GM12878 (cell line): ENCODE results near the gene WDR38. TPM values are rescaled to one million over a fixed set of nuclear protein-coding genes. Genes with fewer than 3 reads are reported as not detected.

Source experiments
- ATAC-seq: fragments of 200-7000 bp; cut with Tn5 transposase; 3 replicates; pipeline ENCODE4 v1.9.1; 2020; ENCODE audit warnings: mild to moderate bottlenecking, moderate library complexity
- BruUV-seq: library from RNA; stranded (reverse); fragments of 400-500 nt; replicated peaks from 2 replicates; lab custom pipeline; 2021; lab: Mats Ljungman, UMichigan
- CTCF ChIA-PET: fragments of 300-600 bp; sonication (Branson Sonifier 250); formaldehyde crosslinking; extraction: SDS; loops from one replicate; lab custom pipeline; 2021; ENCODE audit warnings: inconsistent platforms; lab: Yijun Ruan, JAX
- POLR2A ChIA-PET: fragments of 350-600 bp; formaldehyde crosslinking; extraction: SDS; loops from one replicate; lab custom pipeline; 2021; ENCODE audit warnings: inconsistent platforms; lab: Charles Lee
- RAD21 ChIA-PET: fragments of 300-600 bp; sonication (Branson Sonifier 250); formaldehyde crosslinking; loops from one replicate; lab custom pipeline; 2023; ENCODE audit warnings: antibody characterized with exemption; ENCODE audit not compliant: unreplicated experiment; lab: Charles Lee
- SMC1A ChIA-PET: fragments of 300-600 bp; sonication (Branson Sonifier 250); formaldehyde crosslinking; loops from one replicate; lab custom pipeline; 2023; ENCODE audit not compliant: unreplicated experiment, uncharacterized antibody; lab: Charles Lee
- DNase-seq: peaks from one replicate; pipeline ENCODE4 v3.0.0-alpha.2; 2011; ENCODE audit warnings: low read depth, low spot score
- FAIRE-seq: peaks from 3 replicates; lab custom pipeline; 2011; peaks lifted over from hg19 to GRCh38; lab: Jason Lieb, UNC
- H2AFZ ChIP-seq: 2 replicates; pipeline ENCODE4 v1.6.0; 2011; ENCODE audit warnings: low read depth, low read length, control low read depth; ENCODE audit not compliant: control insufficient read depth
- H3K27ac ChIP-seq: 2 replicates; pipeline ENCODE4 v1.5.1; 2011; ENCODE audit warnings: control low read depth; ENCODE audit not compliant: control insufficient read depth, insufficient read depth
- H3K27me3 ChIP-seq, 2 experiments: replicated peaks in 1 of 2; 2 replicates each; pipeline versions ENCODE4 v1.6.0 to v1.6.1; 2011; ENCODE audit warnings: low read length in 1 of 2; ENCODE audit not compliant: control insufficient read depth in 2 of 2, insufficient read depth in 2 of 2
- H3K36me3 ChIP-seq, 2 experiments: 2 replicates each; pipeline ENCODE4 v1.5.1; 2011; ENCODE audit warnings: low read length in 1 of 2; ENCODE audit not compliant: control insufficient read depth in 2 of 2, insufficient read depth in 2 of 2
- H3K4me1 ChIP-seq: 2 replicates; pipeline ENCODE4 v1.6.1; 2011; ENCODE audit warnings: mild to moderate bottlenecking, low read length, moderate library complexity, mixed read lengths; ENCODE audit not compliant: control insufficient read depth, insufficient read depth
- H3K4me2 ChIP-seq: 2 replicates; pipeline ENCODE4 v1.6.0; 2011; ENCODE audit warnings: control low read depth; ENCODE audit not compliant: control insufficient read depth, insufficient read depth
- H3K4me3 ChIP-seq: fragments of 200-600 bp; sonication (generic); 2 replicates; pipeline ENCODE4 v1.5.1; 2016
- H3K79me2 ChIP-seq: 2 replicates; pipeline ENCODE4 v1.6.0; 2011; ENCODE audit warnings: low read length; ENCODE audit not compliant: control insufficient read depth, insufficient read depth
- H3K9ac ChIP-seq: 2 replicates; pipeline ENCODE4 v1.8.0; 2011; ENCODE audit warnings: low read length, control low read depth, mixed read lengths; ENCODE audit not compliant: control insufficient read depth, insufficient read depth
- H3K9me3 ChIP-seq: replicated peaks from 3 replicates; pipeline ENCODE4 v1.5.1; 2011; ENCODE audit warnings: mild to moderate bottlenecking, low read length; ENCODE audit not compliant: control insufficient read depth, insufficient read depth
- H4K20me1 ChIP-seq: 2 replicates; pipeline ENCODE4 v1.6.0; 2011; ENCODE audit not compliant: control insufficient read depth, insufficient read depth
- ATF7 ChIP-seq: fragments of 450-650 bp; IDR thresholded peaks from 2 replicates; pipeline ENCODE4 v1.6.1; 2016; ENCODE audit warnings: low read depth, mild to moderate bottlenecking
- BACH1 ChIP-seq: fragments of 450-650 bp; IDR thresholded peaks from 2 replicates; pipeline ENCODE4 v1.6.1; 2017; ENCODE audit warnings: mild to moderate bottlenecking, borderline replicate concordance
- BRCA1 ChIP-seq: IDR thresholded peaks from 2 replicates; pipeline ENCODE4 v1.6.1; 2011; ENCODE audit warnings: low read depth, low read length, improper control_type of control experiment
- CBFB ChIP-seq: IDR thresholded peaks from 2 replicates; pipeline ENCODE4 v1.6.1; 2016; ENCODE audit warnings: antibody characterized with exemption, low read depth
- SPI1 ChIP-seq: IDR thresholded peaks from 2 replicates; pipeline ENCODE4 v1.6.1; 2011; ENCODE audit warnings: low read depth, mild to moderate bottlenecking, low read length, moderate library complexity, borderline replicate concordance; ENCODE audit not compliant: insufficient read depth
- YBX1 ChIP-seq: fragments of 450-650 bp; IDR thresholded peaks from 2 replicates; pipeline ENCODE4 v1.6.1; 2016; ENCODE audit warnings: antibody characterized with exemption
- WGBS: methylation state at CpG from one replicate; pipeline ENCODE4 v1.1.6; 2016; ENCODE audit warnings: low lambda C conversion rate; ENCODE audit not compliant: insufficient replicate concordance, insufficient coverage; ENCODE audit errors: missing lambda C conversion rate; 5-methylcytosine and 5-hydroxymethylcytosine counted together
- in situ Hi-C: fragments of 300-500 bp; cut with MboI; formaldehyde crosslinking; loops from 9 replicates; pipeline ENCODE4 v1.14.3; 2018; ENCODE audit warnings: mixed read lengths
- intact Hi-C: fragments of 100-400 bp; cut with micrococcal nuclease; formaldehyde crosslinking; loops from one replicate; pipeline ENCODE4 v1.14.2; 2022; ENCODE audit not compliant: unreplicated experiment
- polyA plus RNA-seq, 11 experiments: library from polyadenylated mRNA; depleted of rRNA in 4 of 11; unstranded in 6 of 11; stranded (reverse) in 5 of 11; fragments of >200 nt; fragmentation: Nextera tagmentation in 4 of 11; fragmentation: Illumina TruSeq in 1 of 11; extraction: Ambion mirVana in 4 of 11; extraction: Trizol in 1 of 11; gene quantifications; 1 replicate in 1 of 11; 2 replicates in 10 of 11; pipeline versions ENCODE4 v1.2.1 to v1.2.3, GENCODE V29; 2011 to 2016; ENCODE audit warnings: inconsistent platforms in 2 of 11, missing spikeins in 2 of 11, low read depth in 1 of 11
- total RNA-seq, 4 experiments: library from RNA; depleted of rRNA in 3 of 4; stranded (reverse); fragments of >200 nt in 3 of 4; fragmentation: Illumina TruSeq in 1 of 4; extraction: Trizol in 1 of 4; gene quantifications; 2 replicates each; pipeline versions ENCODE4 v1.2.1 to v1.2.3, GENCODE V29; 2013 to 2021
- TF ChIP-seq, protein P1 (sequence below): IDR thresholded peaks from 2 replicates; pipeline ENCODE4 v1.6.1; 2011; ENCODE audit warnings: mild to moderate bottlenecking, low read depth, low read length, moderate library complexity; ENCODE audit not compliant: insufficient replicate concordance
- TF ChIP-seq, protein P2 (sequence below): fragments of 450-650 bp; formaldehyde crosslinking; IDR thresholded peaks from 2 replicates; pipeline ENCODE4 v1.5.0; 2022; ENCODE audit warnings: mild to moderate bottlenecking, missing genetic modification characterization

WDR38 gene
- total and polyA plus RNA-seq, 10 of the 15 experiments (the other 5 are each of a cell fraction or from before 2014, with no cell fraction given), result not detected

DNA sequence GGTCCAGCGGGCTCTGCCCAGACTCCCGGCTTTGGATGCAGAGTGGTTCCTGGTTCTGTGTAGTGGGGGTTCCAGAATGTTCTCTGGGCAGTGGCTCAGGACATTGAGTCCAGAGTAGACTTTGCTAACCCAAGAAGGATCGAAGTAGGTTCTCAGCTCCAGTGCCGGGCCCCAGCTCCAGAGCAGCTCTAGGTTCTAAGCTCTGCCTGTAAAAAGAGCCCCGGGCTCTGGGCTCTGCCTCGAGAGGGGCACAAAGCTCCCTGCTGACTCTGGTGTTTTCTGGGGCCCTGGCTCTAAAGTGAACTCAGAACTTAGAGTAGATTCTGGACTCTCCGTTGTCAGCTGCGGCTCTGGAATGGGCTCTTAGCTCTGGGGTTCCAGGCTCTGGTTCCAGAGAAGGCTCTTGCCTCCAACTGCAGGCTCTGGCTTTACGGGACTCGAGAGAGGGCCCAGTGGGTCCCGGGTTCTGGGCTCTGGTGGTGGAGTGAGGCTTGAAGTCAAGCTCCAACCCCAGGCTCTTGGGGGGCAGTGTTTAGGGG lies 414 bp downstream of the WDR38 start:
- intact Hi-C loops, result loop anchor here (1.0 to 5.0 kb wide), 4 partner anchors 41 to 236 kb away; no protein-coding TSS in a partner anchor

More for the DNA sequence above, 414 bp downstream of the WDR38 start:
- CTCF ChIA-PET, result interaction anchor here (0.6 to 26.5 kb wide), 37 partner anchors 9 to 518 kb away, joined by 3 to 575 read pairs (median 5); partner anchors contain the start of genes ARPC5L, NR6A1, OLFML2A and RPL35
- H3K4me3 ChIP-seq, result 0 out of 2 replicates have a peak overlapping the region, but pooled peaks have one; percentile 51
- SMC1A ChIA-PET, result interaction anchor here (0.6 to 12.1 kb wide), 19 partner anchors 9 to 290 kb away, joined by 3 to 233 read pairs (median 5); partner anchors contain the start of genes ARPC5L, NR6A1, OLFML2A and RPL35
- TF ChIP-seq BRCA1 (no peak), YBX1 (no peak), SPI1 (no peak), BACH1 (no peak), CBFB (no peak), ATF7 (no peak)
- TF ChIP-seq, protein P1, sequence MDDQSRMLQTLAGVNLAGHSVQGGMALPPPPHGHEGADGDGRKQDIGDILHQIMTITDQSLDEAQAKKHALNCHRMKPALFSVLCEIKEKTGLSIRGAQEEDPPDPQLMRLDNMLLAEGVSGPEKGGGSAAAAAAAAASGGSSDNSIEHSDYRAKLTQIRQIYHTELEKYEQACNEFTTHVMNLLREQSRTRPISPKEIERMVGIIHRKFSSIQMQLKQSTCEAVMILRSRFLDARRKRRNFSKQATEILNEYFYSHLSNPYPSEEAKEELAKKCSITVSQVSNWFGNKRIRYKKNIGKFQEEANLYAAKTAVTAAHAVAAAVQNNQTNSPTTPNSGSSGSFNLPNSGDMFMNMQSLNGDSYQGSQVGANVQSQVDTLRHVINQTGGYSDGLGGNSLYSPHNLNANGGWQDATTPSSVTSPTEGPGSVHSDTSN, result no peak
- TF ChIP-seq, protein P2, sequence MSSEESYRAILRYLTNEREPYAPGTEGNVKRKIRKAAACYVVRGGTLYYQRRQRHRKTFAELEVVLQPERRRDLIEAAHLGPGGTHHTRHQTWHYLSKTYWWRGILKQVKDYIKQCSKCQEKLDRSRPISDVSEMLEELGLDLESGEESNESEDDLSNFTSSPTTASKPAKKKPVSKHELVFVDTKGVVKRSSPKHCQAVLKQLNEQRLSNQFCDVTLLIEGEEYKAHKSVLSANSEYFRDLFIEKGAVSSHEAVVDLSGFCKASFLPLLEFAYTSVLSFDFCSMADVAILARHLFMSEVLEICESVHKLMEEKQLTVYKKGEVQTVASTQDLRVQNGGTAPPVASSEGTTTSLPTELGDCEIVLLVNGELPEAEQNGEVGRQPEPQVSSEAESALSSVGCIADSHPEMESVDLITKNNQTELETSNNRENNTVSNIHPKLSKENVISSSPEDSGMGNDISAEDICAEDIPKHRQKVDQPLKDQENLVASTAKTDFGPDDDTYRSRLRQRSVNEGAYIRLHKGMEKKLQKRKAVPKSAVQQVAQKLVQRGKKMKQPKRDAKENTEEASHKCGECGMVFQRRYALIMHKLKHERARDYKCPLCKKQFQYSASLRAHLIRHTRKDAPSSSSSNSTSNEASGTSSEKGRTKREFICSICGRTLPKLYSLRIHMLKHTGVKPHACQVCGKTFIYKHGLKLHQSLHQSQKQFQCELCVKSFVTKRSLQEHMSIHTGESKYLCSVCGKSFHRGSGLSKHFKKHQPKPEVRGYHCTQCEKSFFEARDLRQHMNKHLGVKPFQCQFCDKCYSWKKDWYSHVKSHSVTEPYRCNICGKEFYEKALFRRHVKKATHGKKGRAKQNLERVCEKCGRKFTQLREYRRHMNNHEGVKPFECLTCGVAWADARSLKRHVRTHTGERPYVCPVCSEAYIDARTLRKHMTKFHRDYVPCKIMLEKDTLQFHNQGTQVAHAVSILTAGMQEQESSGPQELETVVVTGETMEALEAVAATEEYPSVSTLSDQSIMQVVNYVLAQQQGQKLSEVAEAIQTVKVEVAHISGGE (CRISPR knock-in tag), result no peak
- no peaks in the 10 kb centered on the region for H3K27me3 ChIP-seq
- H3K36me3 ChIP-seq, result peaks cover 16 to 20% of the 10 kb centered on the region in 2 experiments; a peak in 3 of 4 replicates
- POLR2A ChIA-PET, result interaction anchor here (1.0 to 2.2 kb wide), 7 partner anchors 9 to 85 kb away, joined by 3 to 8 read pairs (median 4); partner anchors contain the start of genes ARPC5L, NR6A1 and OLFML2A
- peak overlapping the region; percentile 98 for H3K4me2 ChIP-seq
- H2AFZ ChIP-seq, result no peak overlapping the region; the same call in 1 of the 2 replicates
- ATAC-seq (no peak), FAIRE-seq (no peak), DNase-seq (no peak)
- RAD21 ChIA-PET, result interaction anchor here (0.5 to 9.5 kb wide), 23 partner anchors 8 to 293 kb away, joined by 3 to 180 read pairs (median 6); partner anchors contain the start of genes ARPC5L, NR6A1, OLFML2A and RPL35
- H3K9ac ChIP-seq, result no peak overlapping the region
- H3K27ac ChIP-seq, result no peak overlapping the region
- WGBS, result 74% methylated on average over 11 of the region's 11 CpGs
- H3K4me1 ChIP-seq, result peaks cover 5% of the 10 kb centered on the region
- in situ Hi-C loops, result loop anchor here (5.0 to 25.0 kb wide), 2 partner anchors 81 to 1941 kb away; partner anchors contain the start of genes NR6A1, RC3H2 and ZBTB6
- peaks cover 9% of the 10 kb centered on the region for H3K79me2 ChIP-seq
- no TSS peak for BruUV-seq
- peaks cover 4% of the 10 kb centered on the region; the same call in 1 of the 2 replicates for H4K20me1 ChIP-seq
- H3K9me3 ChIP-seq, result no peaks in the 10 kb centered on the region
